GM21786 (cell line): ENCODE results near the gene CST3.
"Not testable (repeated sequence)": the region's sequence is repeated elsewhere in the genome, so short reads cannot be mapped to it uniquely, and the experiment has no call there.

Experiments
- ATAC-seq: cut with Tn5 transposase; IDR thresholded peaks from one replicate; pipeline ENCODE4 v1.9.1; 2021; ENCODE audit not compliant: unreplicated experiment

The CST3 gene

DNA sequence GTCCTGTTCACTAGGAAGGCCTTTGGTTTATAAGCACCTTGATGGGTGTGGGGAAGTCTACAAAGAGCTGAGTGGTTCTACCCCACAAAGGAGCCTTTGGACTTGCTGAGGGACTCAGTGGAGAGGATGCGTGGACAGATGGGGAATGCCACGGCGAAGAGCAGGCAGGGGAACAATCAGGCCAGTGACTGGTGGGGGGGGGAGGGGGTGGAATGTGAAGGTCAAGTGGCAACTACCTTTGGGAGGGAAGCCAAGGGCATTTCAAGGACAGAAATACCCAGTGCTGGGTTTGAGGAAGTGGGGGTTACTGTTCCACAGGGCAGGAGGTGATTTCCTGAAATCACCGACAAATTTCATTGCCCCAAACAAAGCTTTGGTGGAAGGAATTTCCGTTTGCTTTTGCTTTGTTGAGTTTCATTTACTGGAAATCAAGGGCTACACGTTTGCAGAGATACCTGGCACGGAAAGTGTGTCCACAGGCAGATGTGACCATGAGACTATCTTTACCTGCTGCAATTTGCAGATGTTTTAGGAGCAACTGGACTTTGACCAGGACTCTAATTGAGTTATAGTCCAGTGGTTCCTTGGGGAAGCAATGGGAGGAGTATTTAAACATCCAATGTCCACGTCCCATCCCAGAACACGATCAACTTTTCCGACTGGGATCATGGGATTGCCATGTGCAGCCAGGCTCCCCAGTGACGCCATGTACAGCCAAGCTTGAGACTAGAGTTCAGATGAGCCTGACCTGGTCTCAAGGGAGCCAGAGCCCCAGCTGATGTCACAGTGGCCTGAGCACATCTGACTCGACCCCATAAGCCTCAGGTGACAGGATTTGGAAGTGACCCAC is 8.0 kb downstream of the CST3 start:
- ATAC-seq: no peak

DNA sequence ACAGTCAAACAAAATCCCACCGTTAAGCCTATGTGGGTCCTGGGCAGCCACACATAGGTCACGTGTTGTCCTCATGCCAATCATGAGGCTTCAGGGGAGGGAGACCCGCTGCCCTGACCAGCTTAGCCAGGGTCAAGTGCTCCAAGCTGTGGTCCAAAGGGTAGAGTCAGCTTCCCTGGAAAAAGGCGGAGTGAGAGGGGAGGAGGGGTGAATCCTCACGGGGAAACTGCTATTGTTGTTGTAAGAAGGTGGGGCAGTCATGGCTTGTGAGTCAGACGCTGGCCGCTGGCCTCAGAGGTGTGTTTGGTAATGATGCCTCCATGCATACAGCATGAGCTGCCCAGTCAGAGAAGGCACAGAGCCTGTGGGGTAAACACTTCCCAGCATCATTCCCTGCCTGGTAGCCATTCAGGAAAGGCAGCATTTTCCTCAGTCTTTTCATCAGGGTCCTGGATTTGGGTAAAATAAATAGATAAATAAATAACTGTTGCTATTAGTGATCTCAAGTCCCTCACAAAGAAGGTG is 8.7 kb downstream of the CST3 start:
- no peak for ATAC-seq

DNA sequence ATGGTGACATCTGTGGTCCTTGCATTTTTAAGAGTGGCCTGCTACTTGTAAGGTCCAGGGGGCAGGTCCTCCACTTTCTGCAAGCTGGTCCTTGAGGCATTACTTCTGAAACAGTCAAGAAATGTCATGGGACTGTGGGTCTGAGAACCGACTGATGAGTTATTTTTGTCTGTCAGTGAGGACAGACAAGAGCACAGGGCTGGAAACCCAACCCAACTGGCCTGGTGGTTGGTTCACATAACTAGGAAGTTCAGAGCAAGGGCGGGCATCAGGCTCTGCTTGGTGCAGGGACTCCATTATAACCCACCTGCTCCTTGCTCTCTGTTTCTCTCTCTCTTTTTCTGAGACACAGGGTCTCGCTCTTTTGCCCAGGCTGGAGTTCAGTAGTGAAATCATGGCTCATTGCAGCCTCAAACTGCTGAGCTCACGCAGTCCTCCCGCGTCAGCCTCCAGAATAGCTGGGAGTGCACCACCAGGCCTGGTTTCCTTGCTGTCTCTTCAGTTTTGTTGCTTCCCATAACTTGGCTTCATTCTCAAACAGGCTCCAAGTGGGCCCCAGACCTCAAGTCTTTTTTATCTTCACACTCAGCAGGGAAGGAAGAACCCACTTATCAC is 9.2 kb downstream of the CST3 start:
- ATAC-seq: no peak

DNA sequence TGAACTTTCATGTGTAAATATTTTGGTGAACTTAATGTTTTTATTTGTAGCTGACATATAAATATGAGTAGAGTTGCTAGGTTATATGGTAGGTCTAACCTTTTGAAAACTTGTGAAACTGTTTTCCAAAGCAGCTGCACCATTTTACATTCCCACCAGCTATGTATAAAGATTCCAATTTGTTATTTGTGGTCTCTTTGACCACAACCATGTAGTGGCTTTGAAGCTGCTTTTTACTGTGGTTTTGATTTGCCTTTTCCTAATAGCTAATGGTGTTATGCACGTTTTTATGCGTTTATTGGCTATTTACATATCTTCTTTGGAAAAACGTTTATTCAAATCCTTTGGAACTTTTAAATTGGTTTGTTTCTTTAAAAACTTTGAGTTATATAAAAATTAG is 10.3 kb downstream of the CST3 start:
- ATAC-seq: no peak

DNA sequence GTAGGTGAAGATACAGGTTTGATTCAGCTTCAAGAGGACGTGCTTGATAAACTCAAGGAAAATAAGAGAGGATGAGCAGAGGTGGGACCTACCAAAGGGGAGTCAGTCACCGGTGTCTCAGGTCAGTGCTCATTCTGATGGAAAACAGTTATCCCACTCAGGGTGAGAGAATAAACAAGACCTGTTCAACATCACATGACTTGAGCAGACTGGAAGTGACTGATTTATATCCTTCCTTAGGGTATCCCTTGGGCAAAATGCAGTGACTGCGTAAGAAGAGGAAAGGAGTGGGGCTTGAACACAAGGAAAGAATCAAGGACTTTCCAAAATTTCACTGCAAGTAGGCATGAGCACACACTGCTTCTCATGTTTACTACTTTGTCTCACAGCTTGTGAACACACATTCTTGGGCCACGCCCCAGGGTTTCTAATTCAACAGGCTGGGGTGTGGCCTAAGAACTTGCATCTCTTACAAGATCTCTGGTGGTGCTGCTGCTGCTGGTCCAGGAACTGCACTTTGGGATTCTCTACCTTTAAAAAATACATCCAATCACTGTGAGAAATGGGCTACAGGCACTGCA is 11.6 kb downstream of the CST3 start:
- ATAC-seq: no peak

DNA sequence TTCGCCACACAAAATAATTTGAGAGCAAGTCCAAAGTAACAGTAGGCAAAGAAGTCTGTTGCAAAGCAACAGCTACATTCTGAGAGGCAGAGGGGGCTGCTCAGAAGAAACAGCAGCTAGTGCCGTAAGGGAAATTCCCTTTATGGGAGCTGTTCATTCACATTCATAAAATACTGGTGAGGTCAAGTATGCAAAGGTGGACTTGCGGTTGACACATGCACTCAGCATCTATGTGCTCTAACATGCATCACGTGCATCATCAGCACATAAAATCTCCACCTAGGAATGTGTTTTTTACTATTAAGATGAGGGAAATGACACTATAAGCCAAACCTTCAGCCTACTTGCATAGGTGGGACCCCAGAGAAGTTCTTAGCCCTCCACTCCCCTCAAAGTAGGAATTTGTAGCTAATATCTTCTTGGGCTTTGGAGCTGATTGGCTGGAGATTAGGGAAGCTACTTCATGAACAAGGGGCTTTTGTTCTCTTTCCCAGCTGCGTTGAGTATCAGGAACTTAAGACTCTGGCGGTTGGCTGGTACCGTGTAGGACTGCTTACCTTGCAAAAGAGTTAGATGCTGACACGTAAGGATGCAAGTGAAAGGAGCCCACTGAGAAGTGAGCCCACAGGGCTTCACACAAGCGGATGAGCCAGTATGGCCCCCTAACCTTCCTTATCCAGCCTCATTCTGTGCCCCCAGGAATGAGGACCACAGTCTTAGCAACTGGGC is 12.4 kb downstream of the CST3 start:
- peak; percentile 54 for ATAC-seq

DNA sequence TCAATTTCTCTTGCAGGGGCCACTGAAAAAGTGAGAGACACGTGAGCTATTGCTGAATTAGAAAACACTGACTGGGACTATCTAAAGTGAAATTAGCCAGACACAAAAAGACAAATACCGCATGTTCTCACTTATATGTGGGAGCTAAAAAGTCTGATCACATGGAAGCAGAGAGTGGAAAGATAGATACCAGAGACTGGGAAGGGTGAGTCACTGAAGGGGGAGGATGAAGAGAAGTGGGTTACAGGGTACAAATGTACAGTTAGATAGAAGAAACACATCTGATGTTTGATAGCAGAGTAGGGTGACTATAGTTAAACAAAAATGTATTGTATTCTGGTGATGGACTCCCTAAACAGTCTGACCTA is 13.4 kb downstream of the CST3 start:
- no peak for ATAC-seq

DNA sequence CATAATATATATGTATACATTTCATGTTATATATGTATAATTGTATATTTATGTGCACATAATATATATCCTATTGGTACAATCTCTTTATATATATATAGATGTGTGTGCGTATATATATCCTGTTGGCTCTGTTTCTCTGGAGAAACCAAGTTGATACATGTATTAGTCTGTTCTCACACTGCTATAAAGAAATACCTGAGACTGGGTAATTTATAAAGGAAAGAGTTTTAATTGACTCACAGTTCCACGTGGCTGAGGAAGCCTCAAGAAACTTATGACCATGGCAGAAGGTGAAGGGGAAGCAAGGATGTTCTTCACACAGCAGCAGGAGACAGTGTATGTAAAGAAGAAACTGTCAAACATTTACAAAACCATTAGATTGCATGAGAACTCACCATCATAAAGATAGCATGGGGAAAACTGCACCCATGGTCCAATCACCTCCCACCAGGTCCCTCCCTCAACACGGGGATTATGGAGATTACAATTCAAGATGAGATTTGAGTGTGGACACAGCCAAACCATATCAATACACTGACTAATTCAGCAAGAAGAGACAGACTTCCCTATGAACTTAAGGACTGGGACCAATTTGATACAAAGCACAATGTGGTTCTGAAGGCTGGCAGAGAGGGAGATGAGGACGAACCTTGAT is 14.0 kb downstream of the CST3 start:
- ATAC-seq: no peak

DNA sequence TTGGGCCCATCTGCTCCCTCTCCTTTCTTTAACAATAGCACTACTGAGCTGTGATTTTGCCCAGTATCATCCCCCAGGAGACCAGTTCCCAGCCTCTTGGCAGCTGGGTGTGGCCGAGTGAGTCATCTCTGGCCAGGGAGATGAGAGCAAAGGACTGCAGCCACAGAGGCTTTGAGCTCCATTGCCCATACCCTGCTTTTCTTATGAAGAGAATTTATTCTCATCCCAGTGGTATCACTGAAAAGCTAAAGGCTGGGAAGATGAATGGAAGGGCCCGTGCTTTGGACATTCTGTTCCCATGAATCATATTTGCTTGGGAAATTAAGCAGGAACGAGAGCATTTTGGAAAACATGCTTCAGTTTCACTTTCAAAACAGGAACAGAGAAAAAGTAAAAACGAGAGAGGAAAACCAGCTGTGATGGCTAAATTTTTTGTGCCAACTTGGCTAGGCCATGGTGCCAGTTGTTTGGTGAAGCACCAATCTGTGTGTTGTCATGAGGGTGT is 14.9 kb downstream of the CST3 start:
- peak; percentile 75 for ATAC-seq

DNA sequence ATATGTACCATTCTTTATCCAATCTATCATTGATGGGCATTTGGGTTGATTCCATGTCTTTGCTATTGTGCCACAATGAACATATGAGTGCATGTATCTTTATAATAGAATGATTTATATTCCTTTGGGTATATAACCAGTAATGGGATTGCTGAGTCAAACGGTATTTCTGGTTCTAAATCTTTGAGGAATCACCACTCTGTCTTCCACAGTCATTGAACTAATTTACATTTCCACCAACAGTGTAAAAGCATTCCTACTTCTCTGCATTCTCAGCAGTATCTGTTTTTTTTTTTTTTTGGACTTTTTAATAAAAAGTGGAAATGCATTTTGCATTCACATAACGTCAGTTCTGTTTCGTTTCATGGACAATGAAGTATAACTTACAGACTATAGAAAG is 15.4 kb downstream of the CST3 start:
- ATAC-seq: not testable (repeated sequence)

DNA sequence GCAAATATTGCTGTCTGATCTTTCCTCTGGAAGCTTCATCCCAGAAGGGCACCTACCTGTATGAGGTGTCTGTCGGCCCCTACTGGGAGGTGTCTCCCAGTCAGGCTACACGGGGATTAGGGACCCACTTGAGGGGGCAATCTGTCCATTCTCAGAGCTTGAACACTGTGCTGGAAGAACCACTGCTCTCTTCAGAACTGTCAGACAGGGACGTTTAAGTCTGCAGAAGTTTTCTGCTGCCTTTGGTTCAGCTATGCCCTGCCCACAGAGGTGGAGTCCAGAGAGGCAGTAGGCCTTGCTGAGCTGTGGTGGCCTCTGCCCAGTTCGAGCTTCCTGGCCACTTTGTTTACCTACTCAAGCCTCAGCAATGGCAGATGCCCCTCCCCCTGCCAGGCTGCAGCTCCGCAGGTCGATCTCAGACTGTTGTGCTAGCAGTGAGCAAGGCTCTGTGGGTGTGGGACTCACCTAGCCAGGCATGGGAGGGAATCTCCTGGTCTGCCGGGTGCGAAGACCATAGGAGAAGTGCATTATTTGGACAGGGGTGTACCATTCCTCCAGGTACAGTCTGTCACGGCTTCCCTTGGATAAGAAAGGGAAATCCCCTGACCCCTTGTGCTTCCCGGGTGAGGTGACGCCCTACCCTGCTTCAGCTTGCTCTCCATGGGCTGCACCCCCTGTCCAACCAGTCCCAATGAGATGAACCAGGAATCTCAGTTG is 16.9 kb downstream of the CST3 start:
- not testable (repeated sequence) for ATAC-seq

DNA sequence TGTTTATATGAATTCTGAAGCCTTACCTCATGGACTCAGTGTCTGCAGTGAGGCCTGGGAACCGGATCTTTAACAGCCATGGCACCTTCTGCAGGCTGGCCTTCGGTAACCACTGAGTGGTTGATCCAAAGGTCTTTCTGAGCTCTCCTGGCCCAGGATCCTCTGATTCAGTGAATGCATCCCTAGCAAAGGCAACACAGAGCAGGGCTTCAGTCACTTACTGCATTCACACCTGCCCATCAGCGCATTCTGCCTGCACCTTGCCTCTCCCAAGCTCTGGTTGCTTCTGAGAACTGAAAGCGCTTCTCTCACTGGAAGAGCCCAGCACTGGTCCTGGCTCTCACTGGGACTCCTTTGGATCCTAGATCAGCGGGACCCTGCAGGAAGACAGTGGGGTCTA is 23.6 kb downstream of the CST3 start:
- ATAC-seq: no peak

DNA sequence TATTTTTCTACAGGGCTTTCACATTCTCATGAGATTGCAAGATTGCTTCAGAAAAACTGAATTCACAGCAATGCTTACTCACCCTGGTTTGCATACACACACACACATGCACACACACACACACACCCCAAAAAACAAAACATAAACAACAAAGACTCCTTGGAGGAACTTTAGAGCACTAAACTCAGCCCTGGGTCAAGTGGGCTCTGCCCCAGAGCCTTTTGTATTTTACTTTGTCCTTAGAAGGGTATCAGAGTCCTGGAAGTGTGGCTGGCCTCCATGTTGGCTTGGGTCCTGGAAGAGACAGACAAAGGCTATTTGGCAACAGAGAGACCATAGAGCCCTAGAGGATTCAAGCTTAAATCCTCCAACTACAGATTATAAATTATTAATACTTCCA is 24.1 kb downstream of the CST3 start:
- no peak for ATAC-seq

DNA sequence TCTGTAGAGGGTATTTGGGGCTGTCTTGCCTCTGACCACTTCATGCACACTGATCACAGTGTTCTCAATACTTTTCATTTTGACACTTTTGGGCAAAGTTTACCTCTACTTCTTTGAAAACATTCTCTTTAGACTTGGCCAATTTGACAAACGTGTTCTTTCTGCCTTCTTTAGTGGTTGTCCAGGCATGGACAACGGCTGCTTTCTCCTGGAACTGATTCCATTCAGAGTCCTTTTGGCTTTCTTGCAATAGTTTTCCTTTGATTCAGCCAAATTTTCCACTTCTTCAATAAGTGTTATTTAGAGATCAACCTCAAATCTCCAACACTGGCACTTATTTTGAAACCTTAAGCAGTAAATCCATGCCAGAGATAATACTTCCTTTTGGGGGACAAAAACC is 25.4 kb downstream of the CST3 start:
- no peak for ATAC-seq

DNA sequence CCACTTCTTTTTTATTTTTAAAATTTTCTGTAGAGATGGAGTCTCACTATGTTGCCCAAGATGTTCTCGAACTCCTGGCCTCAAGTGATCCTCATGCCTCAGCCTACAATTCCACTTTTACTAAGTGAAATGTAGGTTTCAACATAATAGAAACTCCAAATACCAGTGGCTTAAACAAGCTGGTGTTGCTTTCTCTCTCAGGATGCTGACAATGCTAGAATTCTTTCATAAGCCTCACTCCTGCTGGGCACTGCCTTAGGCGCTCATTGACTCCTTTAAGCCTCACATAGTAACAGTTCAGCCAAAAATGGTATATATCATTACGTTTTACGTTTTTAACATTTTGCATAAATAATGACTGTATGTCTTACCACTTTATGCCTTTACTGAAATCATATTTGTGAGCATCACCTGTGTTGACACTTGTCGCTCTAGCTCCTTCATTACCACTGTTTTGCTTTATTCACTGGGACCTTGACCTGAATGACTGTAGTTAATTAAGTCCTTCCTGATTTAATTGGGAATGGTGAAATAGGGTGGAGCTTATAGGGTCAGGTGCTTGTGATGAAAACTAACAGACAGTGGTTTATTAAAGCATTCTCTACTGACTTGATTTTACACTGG is 28.2 kb downstream of the CST3 start:
- ATAC-seq: no peak

DNA sequence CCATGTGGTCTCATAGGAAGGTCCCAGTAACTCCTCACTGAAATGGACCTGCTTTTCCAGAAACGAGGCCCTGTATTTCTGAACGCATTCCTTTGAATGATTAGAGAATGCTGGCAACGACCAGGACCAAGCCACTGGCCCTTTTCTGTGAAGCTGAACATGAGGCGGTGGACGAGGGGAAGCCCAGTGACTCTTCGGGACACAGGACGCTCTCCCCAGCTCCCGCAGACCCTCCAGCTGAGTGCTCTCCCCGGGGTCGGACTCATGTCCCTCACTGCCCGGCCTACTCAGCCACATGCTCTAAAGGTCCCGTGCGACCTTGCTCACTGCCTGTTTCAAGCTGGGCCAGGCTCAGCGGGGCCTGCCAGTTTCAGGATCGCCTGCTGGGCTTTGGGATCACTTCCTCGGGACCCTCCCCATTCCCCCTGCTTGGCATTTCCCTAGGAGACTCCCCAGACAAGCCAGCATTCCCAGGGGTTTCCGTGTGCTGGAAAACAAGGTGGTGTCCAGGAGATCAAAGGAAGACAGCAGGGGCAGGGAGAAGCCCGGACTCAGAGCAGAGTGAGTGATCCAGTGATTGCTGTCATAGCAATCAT is 29.4 kb downstream of the CST3 start:
- ATAC-seq: no peak

DNA sequence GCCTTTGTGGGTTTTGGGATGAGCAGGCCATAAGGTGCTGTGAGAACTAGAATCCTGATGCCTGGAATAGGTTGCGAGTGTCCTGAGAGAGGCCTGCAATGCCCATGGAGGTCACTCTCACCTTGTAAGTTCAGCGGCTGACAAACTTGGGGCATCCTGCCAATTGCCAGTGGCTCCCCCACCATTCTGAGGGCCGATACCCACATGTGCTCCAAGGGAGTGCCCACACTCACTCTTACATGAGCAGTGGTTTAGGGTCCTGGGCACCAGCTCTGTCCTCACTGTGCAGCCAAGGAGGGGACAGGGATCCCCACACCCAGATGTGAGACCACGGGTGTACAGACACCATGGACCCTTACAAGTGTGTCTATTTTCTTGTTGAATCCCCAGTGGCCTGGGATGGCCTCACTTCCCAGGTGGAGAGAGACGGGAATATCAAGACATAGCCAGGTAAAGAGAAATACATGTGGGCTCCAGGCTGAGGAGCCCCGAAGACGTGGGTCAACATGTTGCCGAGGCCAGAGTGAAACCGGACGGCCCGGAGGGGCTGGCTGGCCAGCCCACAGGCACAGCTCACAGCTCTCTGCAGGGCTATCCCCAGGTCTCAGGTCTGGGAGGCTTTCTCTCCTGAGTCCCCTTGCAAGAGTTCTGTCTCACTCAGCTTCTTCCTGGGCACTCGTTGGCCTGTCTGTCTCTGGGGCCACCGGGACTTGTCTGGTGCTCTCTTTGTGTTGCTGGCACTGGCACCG is 30.1 kb downstream of the CST3 start:
- ATAC-seq: no peak

DNA sequence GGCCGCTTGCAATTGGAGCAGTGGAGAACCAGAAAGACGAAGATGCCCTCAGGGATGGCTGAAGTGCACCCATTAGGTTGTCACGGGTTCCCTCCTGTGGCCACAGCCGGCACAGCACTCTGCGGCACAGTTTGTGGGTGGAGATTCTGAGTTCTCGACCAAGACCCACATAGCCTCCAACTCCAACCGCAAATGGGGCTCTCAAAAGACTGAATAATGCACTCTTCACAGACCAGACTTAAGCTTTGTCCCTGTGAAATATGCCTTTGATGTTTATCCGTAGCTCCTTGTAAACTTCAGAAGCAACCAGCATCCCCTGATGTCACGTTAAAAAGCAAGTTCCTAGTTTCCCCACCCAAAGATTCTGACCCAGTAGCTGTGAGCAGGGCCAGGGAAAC is 31.1 kb downstream of the CST3 start:
- ATAC-seq: peak; percentile 89
